ENCODE measurements around the gene CFTR. TPM values are rescaled to one million over a fixed set of nuclear protein-coding genes. Genes with fewer than 3 reads are reported as not detected.
"Not testable (repeated sequence)": the region's sequence is repeated elsewhere in the genome, so short reads cannot be mapped to it uniquely, and the experiment has no call there.

Gene CFTR
- total and polyA plus RNA-seq, 9 of the 15 experiments (the other 6 are each of a cell fraction or from before 2014, with no cell fraction given): 0.20 TPM; not detected in 8

- CTCF ChIA-PET (ENCODE audit: low intra/inter-chr PET ratio); BruUV-seq (replicated peaks); H3K9me3 ChIP-seq (replicated peaks; ENCODE audit: control insufficient read depth, insufficient read depth, low read depth, low read length); H3K4me1 ChIP-seq (replicated peaks in 1 of 2; ENCODE audit: control insufficient read depth in 2 of 2, insufficient read depth in 2 of 2, low read length in 2 of 2); H3K9me1 ChIP-seq (ENCODE audit: control insufficient read depth, insufficient read depth, low read length); H3K36me3 ChIP-seq (ENCODE audit: control insufficient read depth, insufficient read depth, low read length); H3K27ac ChIP-seq (ENCODE audit: extremely low read depth, low read depth, low read length); ATAC-seq; H4K20me1 ChIP-seq (replicated peaks; ENCODE audit: control insufficient read depth, insufficient read depth, low read length); DNase-seq (ENCODE audit: extremely low read depth in 1 of 4, low spot score in 3 of 4); POLR2A ChIA-PET; H3K27me3 ChIP-seq (ENCODE audit: control insufficient read depth in 2 of 2, insufficient read depth in 2 of 2, low read length in 2 of 2); H3K79me2 ChIP-seq (ENCODE audit: control insufficient read depth, insufficient read depth, low read length); H3K4me2 ChIP-seq (ENCODE audit: insufficient read depth, low read length); H3K9ac ChIP-seq (ENCODE audit: insufficient read depth in 1 of 2, low read depth in 2 of 2, low read length in 2 of 2); in situ Hi-C loops (cut with MboI); H2AFZ ChIP-seq (ENCODE audit: low read depth, low read length); H3K4me3 ChIP-seq; FAIRE-seq: not testable (repeated sequence)
- WGBS (ENCODE audit: insufficient coverage, low coverage, missing lambda C conversion rate): 0% methylated on average over 1 of the region's 1 CpG
- intact Hi-C loops (cut with micrococcal nuclease): loop anchor here (5.0 kb wide), 1 partner anchor 50 kb away; no protein-coding TSS in a partner anchor
- peak; percentile 62 for TF ChIP-seq ZNF146 (CRISPR knock-in tag; IDR thresholded peaks at IDR 0.05; ENCODE audit: unreplicated experiment)
Measured at GRCh38 chr7:117517194-117517593, 37.4 kb downstream of the CFTR start.

GRCh38 chr7:117530390-117530789 lies 50.6 kb downstream of the CFTR start:
- Histone ChIP-seq H3K4me3 (no peak overlapping the region), H3K27me3 (ENCODE audit: control insufficient read depth in 2 of 2, insufficient read depth in 2 of 2, low read length in 2 of 2) (no peaks in the 10 kb centered on the region), H3K36me3 (ENCODE audit: control insufficient read depth, insufficient read depth, low read length) (no peaks in the 10 kb centered on the region), H3K4me1 (replicated peaks in 1 of 2; ENCODE audit: control insufficient read depth in 2 of 2, insufficient read depth in 2 of 2, low read length in 2 of 2) (no peaks in the 10 kb centered on the region), H3K9me3 (replicated peaks; ENCODE audit: control insufficient read depth, insufficient read depth, low read depth, low read length) (no peaks in the 10 kb centered on the region), H4K20me1 (replicated peaks; ENCODE audit: control insufficient read depth, insufficient read depth, low read length) (no peaks in the 10 kb centered on the region), H3K9me1 (ENCODE audit: control insufficient read depth, insufficient read depth, low read length) (no peaks in the 10 kb centered on the region), H3K4me2 (ENCODE audit: insufficient read depth, low read length) (no peak overlapping the region), H2AFZ (ENCODE audit: low read depth, low read length) (no peak overlapping the region), H3K9ac (ENCODE audit: insufficient read depth in 1 of 2, low read depth in 2 of 2, low read length in 2 of 2) (no peak overlapping the region), H3K27ac (ENCODE audit: extremely low read depth, low read depth, low read length) (no peak overlapping the region), H3K79me2 (ENCODE audit: control insufficient read depth, insufficient read depth, low read length) (no peaks in the 10 kb centered on the region)
- CTCF ChIA-PET (ENCODE audit: low intra/inter-chr PET ratio): no interaction called here
- intact Hi-C loops (cut with micrococcal nuclease): no loop called here
- DNase-seq (ENCODE audit: extremely low read depth in 1 of 4, low spot score in 3 of 4): no peak
- in situ Hi-C loops (cut with MboI): no loop called here
- BruUV-seq (replicated peaks): no TSS peak
- FAIRE-seq: no peak
- TF ChIP-seq BCOR (IDR thresholded peaks at IDR 0.05) (no peak), POLR2H (tag; IDR thresholded peaks at IDR 0.05; ENCODE audit: low read depth) (no peak), KLF13 (tag; IDR thresholded peaks at IDR 0.05; ENCODE audit: borderline replicate concordance, low read depth) (no peak), ZNF212 (CRISPR knock-in tag; IDR thresholded peaks at IDR 0.05) (no peak), RNF219 (CRISPR knock-in tag; IDR thresholded peaks at IDR 0.05) (no peak), MIER1 (IDR thresholded peaks at IDR 0.05; ENCODE audit: low read depth) (no peak)
- POLR2A ChIA-PET: interaction anchor here (1.0 kb wide), 1 partner anchor 15 kb away, joined by 3 read pairs; no protein-coding TSS in a partner anchor
- no peak for ATAC-seq
